HepG2 (cell line): Measurements from ENCODE around the gene NOX3. TPM values are rescaled to one million over a fixed set of nuclear protein-coding genes. Genes with fewer than 3 reads are reported as not detected.

ENCODE experiments used
- ATF4 ChIP-seq, 2 experiments: fragments of 450-650 bp in 1 of 2; sonication (generic) in 1 of 2; formaldehyde crosslinking; IDR thresholded peaks; 2 replicates each; pipeline versions ENCODE4 v1.5.0 to v1.8.0; 2020 to 2022; ENCODE audit warnings: mild to moderate bottlenecking in 1 of 2, missing genetic modification reagents in 1 of 2
- ATF7 ChIP-seq, 2 experiments: fragments of 450-650 bp in 1 of 2; sonication (generic) in 1 of 2; formaldehyde crosslinking in 1 of 2; IDR thresholded peaks; 2 replicates each; pipeline versions ENCODE4 v1.4.0 to v1.6.1; 2016 to 2020; ENCODE audit warnings: antibody characterized with exemption in 1 of 2, mild to moderate bottlenecking in 1 of 2, missing genetic modification reagents in 1 of 2
- E2F1 ChIP-seq: sonication (generic); formaldehyde crosslinking; IDR thresholded peaks from 2 replicates; pipeline ENCODE4 v1.5.0; 2020; ENCODE audit warnings: missing genetic modification reagents
- FOXA1 ChIP-seq, 2 experiments: fragments of 450-650 bp in 1 of 2; sonication (generic) in 1 of 2; formaldehyde crosslinking in 1 of 2; IDR thresholded peaks; 2 replicates each; pipeline versions ENCODE4 v1.4.0 to v1.6.1; 2016 to 2020; ENCODE audit warnings: missing genetic modification reagents in 1 of 2
- KDM3A ChIP-seq: IDR thresholded peaks from 2 replicates; pipeline ENCODE4 v1.6.1; 2018; ENCODE audit warnings: low read depth, missing compliant biosample characterization
- MAFF ChIP-seq: IDR thresholded peaks from 2 replicates; pipeline ENCODE4 v1.6.1; 2011; ENCODE audit warnings: low read depth, low read length, improper control_type of control experiment
- NCOR1 ChIP-seq: fragments of 200-600 bp; sonication (generic); IDR thresholded peaks from 2 replicates; pipeline ENCODE4 v1.7.0; 2017; ENCODE audit warnings: antibody characterized with exemption, low read length, borderline replicate concordance
- SNAI1 ChIP-seq: sonication (generic); formaldehyde crosslinking; IDR thresholded peaks from 2 replicates; pipeline ENCODE4 v1.5.0; 2020; ENCODE audit warnings: mild to moderate bottlenecking, missing genetic modification reagents, borderline replicate concordance
- SP140L ChIP-seq: sonication (generic); formaldehyde crosslinking; IDR thresholded peaks from 2 replicates; pipeline ENCODE4 v1.4.0; 2020; ENCODE audit warnings: missing genetic modification reagents, borderline replicate concordance
- YEATS4 ChIP-seq: sonication (generic); formaldehyde crosslinking; IDR thresholded peaks from 2 replicates; pipeline ENCODE4 v1.4.0; 2020; ENCODE audit warnings: missing genetic modification reagents, borderline replicate concordance
- ZFP36L2 ChIP-seq: sonication (generic); formaldehyde crosslinking; IDR thresholded peaks from 2 replicates; pipeline ENCODE4 v1.4.0; 2020; ENCODE audit warnings: missing genetic modification reagents
- ZKSCAN5 ChIP-seq: sonication (generic); formaldehyde crosslinking; IDR thresholded peaks from 2 replicates; pipeline ENCODE4 v1.5.1; 2020; ENCODE audit warnings: mild to moderate bottlenecking, missing genetic modification reagents
- ZNF18 ChIP-seq: sonication (generic); formaldehyde crosslinking; IDR thresholded peaks from 2 replicates; pipeline ENCODE4 v1.8.0; 2022; ENCODE audit warnings: mild to moderate bottlenecking, missing genetic modification reagents; ENCODE audit not compliant: insufficient replicate concordance
- ZNF431 ChIP-seq: sonication (generic); formaldehyde crosslinking; IDR thresholded peaks from 2 replicates; pipeline ENCODE4 v1.9.0; 2022; ENCODE audit warnings: missing genetic modification reagents, low read depth, mild to moderate bottlenecking, borderline replicate concordance
- ZNF503 ChIP-seq: sonication (generic); formaldehyde crosslinking; IDR thresholded peaks from 2 replicates; pipeline ENCODE4 v1.4.0; 2020; ENCODE audit warnings: missing genetic modification reagents
- ZNF546 ChIP-seq: sonication (generic); formaldehyde crosslinking; conservative IDR thresholded peaks from 2 replicates; pipeline ENCODE4 v1.8.1; 2023; ENCODE audit warnings: mild to moderate bottlenecking, missing genetic modification reagents
- ZNF558 ChIP-seq: sonication (generic); formaldehyde crosslinking; IDR thresholded peaks from 2 replicates; pipeline ENCODE4 v1.9.0; 2022; ENCODE audit warnings: mild to moderate bottlenecking, missing genetic modification reagents, borderline replicate concordance
- ZNF703 ChIP-seq: sonication (generic); formaldehyde crosslinking; IDR thresholded peaks from 2 replicates; pipeline ENCODE4 v1.5.1; 2020; ENCODE audit warnings: missing genetic modification reagents, mild to moderate bottlenecking, moderate library complexity, borderline replicate concordance
- ZNF713 ChIP-seq: sonication (generic); formaldehyde crosslinking; IDR thresholded peaks from 2 replicates; pipeline ENCODE4 v1.4.0; 2020; ENCODE audit warnings: mild to moderate bottlenecking, missing genetic modification reagents
- ZNF773 ChIP-seq: sonication (generic); formaldehyde crosslinking; IDR thresholded peaks from 2 replicates; pipeline ENCODE4 v1.4.0; 2020; ENCODE audit warnings: missing genetic modification reagents, borderline replicate concordance
- ZNF792 ChIP-seq: IDR thresholded peaks from 2 replicates; pipeline ENCODE4 v1.6.1; 2016
- ZNF800 ChIP-seq: sonication (generic); formaldehyde crosslinking; IDR thresholded peaks from 2 replicates; pipeline ENCODE4 v1.4.0; 2020; ENCODE audit warnings: missing genetic modification reagents
- polyA plus RNA-seq, 8 experiments: library from polyadenylated mRNA; depleted of rRNA in 3 of 8; stranded (reverse) in 7 of 8; unstranded in 1 of 8; fragments of >200 nt; fragmentation: Illumina TruSeq in 4 of 8; extraction: Trizol in 4 of 8; gene quantifications; 2 replicates each; pipeline versions ENCODE4 v1.2.1 to v1.2.3, GENCODE V29; 2011 to 2016; ENCODE audit warnings: low read depth in 4 of 8, missing spikeins in 1 of 8, mixed read lengths in 1 of 8; ENCODE audit not compliant: insufficient read depth in 1 of 8
- total RNA-seq, 5 experiments: library from RNA; depleted of rRNA; stranded (reverse); fragments of >200 nt; fragmentation: Illumina TruSeq; extraction: Trizol; gene quantifications; 2 replicates each; pipeline ENCODE4 v1.2.3, GENCODE V29; 2016; ENCODE audit warnings: low read depth in 1 of 5

The NOX3 gene
- total and polyA plus RNA-seq, 2 of the 13 experiments (the other 11 are each of a cell fraction or from before 2014, with no cell fraction given) = 0.09 to 0.18 TPM

GRCh38 chr6:155486721-155487294, 31.2 kb upstream of the NOX3 start (continued):
- TF ChIP-seq ZNF18 (CRISPR knock-in tag) (peak; percentile 85), ZNF773 (no peak), ATF4 (CRISPR knock-in tag; IDR thresholded peaks at IDR 0.05) (peak in 1 of 2 experiments; percentile 95; a peak in 2 of 4 replicates), ZNF703 (CRISPR knock-in tag) (peak; percentile 95), ZNF503 (CRISPR knock-in tag) (peak; percentile 100), ZNF713 (CRISPR knock-in tag) (no peak), KDM3A (CRISPR knock-in tag) (peak; percentile 89), ZNF558 (no peak; the same call in 1 of the 2 replicates), MAFF (no peak), SP140L (peak; percentile 91; the same call in 1 of the 2 replicates), E2F1 (CRISPR knock-in tag) (0 out of 2 replicates have a peak, but pooled peaks have one; percentile 39), NCOR1 (peak; percentile 99), ZNF792 (CRISPR knock-in tag) (peak; percentile 85), ZNF431 (CRISPR knock-in tag) (no peak), ZNF546 (no peak), ZNF800 (CRISPR knock-in tag) (peak; percentile 89; the same call in 1 of the 2 replicates), SNAI1 (no peak), ZKSCAN5 (peak; percentile 28; the same call in 1 of the 2 replicates), ATF7 (IDR thresholded peaks at IDR 0.05) (peak; percentile 76; the same call in 1 of the 2 replicates), ATF7 (CRISPR knock-in tag; IDR thresholded peaks at IDR 0.05) (peak; percentile 87; the same call in 1 of the 2 replicates), ZFP36L2 (CRISPR knock-in tag) (no peak), YEATS4 (CRISPR knock-in tag) (peak; percentile 88; the same call in 1 of the 2 replicates), FOXA1 (IDR thresholded peaks at IDR 0.05) (peak; percentile 95), FOXA1 (CRISPR knock-in tag; IDR thresholded peaks at IDR 0.05) (peak; percentile 99)
